IPS-18c (cell line): ENCODE measurements around the gene CDIPT.
A peak's percentile ranks its signal among the peaks of the same experiment; 100 is the strongest.
"Not testable (repeated sequence)": the region's sequence is repeated elsewhere in the genome, so short reads cannot be mapped to it uniquely, and the experiment has no call there.

ENCODE experiments used
- H3K4me3 ChIP-seq: 2 replicates; pipeline ENCODE4 v1.7.0; 2013; ENCODE audit warnings: low read depth, mild to moderate bottlenecking, low read length, moderate library complexity; ENCODE audit not compliant: insufficient read depth
- H3K9me3 ChIP-seq: one replicate; pipeline ENCODE4 v1.6.1; 2013; ENCODE audit warnings: mild to moderate bottlenecking, low read length, moderate library complexity; ENCODE audit not compliant: control insufficient read depth, insufficient read depth

CDIPT gene

GRCh38 chr16:29871822-29872546, 9.0 kb upstream of the CDIPT start:
- H3K9me3 ChIP-seq, result no peaks in the 10 kb centered on the region

GRCh38 chr16:29869067-29869466, 6.0 kb upstream of the CDIPT start:
- not testable (repeated sequence) for H3K9me3 ChIP-seq, H3K4me3 ChIP-seq

More at GRCh38 chr16:29871822-29872546, 9.0 kb upstream of the CDIPT start:
- H3K4me3 ChIP-seq, result no peak overlapping the region

GRCh38 chr16:29868396-29869009, 5.5 kb upstream of the CDIPT start:
- no peak overlapping the region for H3K4me3 ChIP-seq
- no peaks in the 10 kb centered on the region for H3K9me3 ChIP-seq

GRCh38 chr16:29864205-29864604, 1.2 kb upstream of the CDIPT start:
- no peaks in the 10 kb centered on the region for H3K9me3 ChIP-seq
- H3K4me3 ChIP-seq, result no peak overlapping the region

GRCh38 chr16:29863669-29863984, 601 bp upstream of the CDIPT start:
- Histone ChIP-seq H3K9me3 (no peaks in the 10 kb centered on the region), H3K4me3 (no peak overlapping the region; the same call in 1 of the 2 replicates)

GRCh38 chr16:29862383-29862883, 593 bp downstream of the CDIPT start:
- peak overlapping the region; percentile 88 for H3K4me3 ChIP-seq
- H3K9me3 ChIP-seq, result no peaks in the 10 kb centered on the region

- Histone ChIP-seq H3K4me3 (no peak overlapping the region), H3K9me3 (no peaks in the 10 kb centered on the region)
Measured at GRCh38 chr16:29860218-29860617, 2.8 kb downstream of the CDIPT start.

GRCh38 chr16:29858974-29859373, 4.1 kb downstream of the CDIPT start:
- Histone ChIP-seq H3K9me3 (no peaks in the 10 kb centered on the region), H3K4me3 (no peak overlapping the region)

GRCh38 chr16:29858149-29858849, 4.7 kb downstream of the CDIPT start:
- no peak overlapping the region for H3K4me3 ChIP-seq
- no peaks in the 10 kb centered on the region for H3K9me3 ChIP-seq

- Histone ChIP-seq H3K4me3 (no peak overlapping the region), H3K9me3 (no peaks in the 10 kb centered on the region)
Measured at GRCh38 chr16:29857133-29857760, 5.8 kb downstream of the CDIPT start.

- Histone ChIP-seq H3K4me3 (no peak overlapping the region), H3K9me3 (no peaks in the 10 kb centered on the region)
Measured at GRCh38 chr16:29854520-29855100, 8.4 kb downstream of the CDIPT start.

- no peak overlapping the region for H3K4me3 ChIP-seq
- no peaks in the 10 kb centered on the region for H3K9me3 ChIP-seq
Measured at GRCh38 chr16:29852654-29853053, 10.4 kb downstream of the CDIPT start.

- Histone ChIP-seq H3K4me3 (no peak overlapping the region), H3K9me3 (no peaks in the 10 kb centered on the region)
Measured at GRCh38 chr16:29850998-29851397, 12.0 kb downstream of the CDIPT start.

GRCh38 chr16:29849505-29849904, 13.5 kb downstream of the CDIPT start:
- peaks cover 2% of the 10 kb centered on the region for H3K9me3 ChIP-seq

GRCh38 chr16:29848420-29849297, 14.4 kb downstream of the CDIPT start:
- Histone ChIP-seq H3K4me3 (no peak overlapping the region), H3K9me3 (peaks cover 2% of the 10 kb centered on the region)

More at GRCh38 chr16:29849505-29849904, 13.5 kb downstream of the CDIPT start:
- H3K4me3 ChIP-seq, result no peak overlapping the region

GRCh38 chr16:29845656-29846055, 17.4 kb downstream of the CDIPT start:
- no peak overlapping the region for H3K4me3 ChIP-seq

More at GRCh38 chr16:29845656-29846055, 17.4 kb downstream of the CDIPT start:
- H3K9me3 ChIP-seq, result peaks cover 2% of the 10 kb centered on the region
